HG03575 (cell line): ENCODE data around the gene PAX7.

Experiments used
- ATAC-seq: cut with Tn5 transposase; IDR thresholded peaks from one replicate; pipeline ENCODE4 v1.9.1; 2021; ENCODE audit not compliant: unreplicated experiment, insufficient number of reproducible peaks, low FRiP score; ENCODE audit errors: extremely low read depth

Gene PAX7

GRCh38 chr1:18614069-18614735 is 16.4 kb upstream of the PAX7 start:
- ATAC-seq, result no peak

GRCh38 chr1:18618546-18619466 is 11.8 kb upstream of the PAX7 start:
- ATAC-seq, result no peak

- no peak for ATAC-seq
Observed at GRCh38 chr1:18619467-18619835, 11.2 kb upstream of the PAX7 start.

GRCh38 chr1:18628511-18628910 is 2.1 kb upstream of the PAX7 start:
- ATAC-seq, result no peak

- no peak for ATAC-seq
Observed at GRCh38 chr1:18629659-18630510, 761 bp upstream of the PAX7 start.

DNA sequence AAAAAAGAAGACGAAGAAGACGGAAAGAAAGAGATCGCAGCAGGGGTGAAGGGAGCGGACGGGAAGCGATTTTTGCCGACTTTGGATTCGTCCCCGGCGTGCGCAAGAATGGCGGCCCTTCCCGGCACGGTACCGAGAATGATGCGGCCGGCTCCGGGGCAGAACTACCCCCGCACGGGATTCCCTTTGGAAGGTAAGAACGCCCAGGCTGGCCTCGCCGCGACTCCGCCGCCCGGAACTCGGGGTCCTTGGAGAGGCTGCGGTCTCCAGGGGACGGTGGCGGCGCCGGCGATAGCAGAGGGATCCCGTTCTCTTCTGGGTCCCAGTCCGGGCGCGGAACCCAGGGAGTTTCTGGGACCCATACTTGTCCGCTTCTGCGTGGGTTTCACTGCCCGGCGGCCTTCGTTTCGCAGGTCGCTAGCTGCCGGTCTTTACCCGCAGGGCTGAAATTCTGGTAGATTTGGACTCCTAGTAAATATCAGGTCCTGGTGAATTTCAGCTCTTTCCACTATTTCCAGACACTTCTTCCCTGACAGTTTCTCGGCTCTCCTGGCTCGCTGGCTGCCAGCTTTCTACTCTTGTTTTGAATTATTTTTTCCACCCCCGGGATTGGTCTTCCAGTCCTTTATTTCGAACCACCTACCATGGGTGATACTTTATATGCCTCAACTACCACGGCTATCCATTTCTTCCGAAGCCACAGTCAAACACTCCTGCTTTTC is 1.0 kb downstream of the PAX7 start:
- no peak for ATAC-seq

DNA sequence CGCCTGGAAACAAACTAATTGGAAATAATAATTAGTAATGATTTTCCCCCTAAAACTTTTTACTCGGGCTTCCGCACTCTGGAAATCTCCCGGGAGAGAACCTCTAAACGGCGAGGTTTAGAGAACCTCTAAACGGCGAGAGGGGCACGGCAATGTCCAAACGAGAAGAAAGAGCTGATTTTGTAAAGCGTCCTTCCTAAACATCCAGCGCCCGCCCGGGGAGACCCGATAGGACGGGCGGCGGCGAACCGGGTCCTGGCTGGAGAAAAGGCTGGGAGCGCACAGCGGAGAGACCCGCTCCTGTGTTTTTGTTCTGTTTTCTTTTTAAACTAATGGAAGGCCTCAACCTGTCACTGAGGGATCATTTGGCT is 1.6 kb downstream of the PAX7 start:
- ATAC-seq, result no peak

DNA sequence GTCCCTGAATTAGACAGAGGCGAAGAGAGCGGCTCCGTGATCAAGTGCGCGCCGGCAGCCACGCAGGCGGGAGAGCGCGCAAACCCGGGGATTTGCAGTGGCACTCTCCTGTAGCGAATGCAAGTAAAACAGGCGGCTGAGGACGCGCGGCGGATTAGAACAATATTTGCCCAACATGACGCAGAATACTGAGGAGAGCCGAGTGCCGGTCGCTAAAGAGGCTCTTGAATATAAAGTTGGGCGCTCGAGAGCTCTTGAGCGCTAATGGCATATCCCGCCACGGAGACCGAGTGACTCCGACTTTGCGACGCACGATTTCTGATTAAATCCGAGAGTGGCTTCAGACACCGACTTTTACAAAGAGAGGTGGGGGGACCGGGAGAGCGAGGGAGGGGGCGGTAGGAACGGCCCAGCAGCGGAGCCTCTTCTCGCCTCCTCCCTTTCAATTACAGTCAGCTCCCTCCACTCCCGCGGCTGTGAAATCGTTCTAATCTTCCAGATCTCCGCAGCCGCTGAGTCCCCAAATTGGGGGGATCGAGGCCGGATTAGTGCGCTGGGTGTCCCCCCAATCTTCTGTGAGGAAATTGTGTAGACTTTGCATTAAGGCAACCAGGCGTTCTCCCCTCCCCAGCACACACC is 2.3 kb downstream of the PAX7 start:
- ATAC-seq, result no peak

- ATAC-seq, result no peak
Observed at GRCh38 chr1:18633422-18634155, 2.9 kb downstream of the PAX7 start.

- ATAC-seq, result no peak
Observed at GRCh38 chr1:18634276-18634675, 3.6 kb downstream of the PAX7 start.

DNA sequence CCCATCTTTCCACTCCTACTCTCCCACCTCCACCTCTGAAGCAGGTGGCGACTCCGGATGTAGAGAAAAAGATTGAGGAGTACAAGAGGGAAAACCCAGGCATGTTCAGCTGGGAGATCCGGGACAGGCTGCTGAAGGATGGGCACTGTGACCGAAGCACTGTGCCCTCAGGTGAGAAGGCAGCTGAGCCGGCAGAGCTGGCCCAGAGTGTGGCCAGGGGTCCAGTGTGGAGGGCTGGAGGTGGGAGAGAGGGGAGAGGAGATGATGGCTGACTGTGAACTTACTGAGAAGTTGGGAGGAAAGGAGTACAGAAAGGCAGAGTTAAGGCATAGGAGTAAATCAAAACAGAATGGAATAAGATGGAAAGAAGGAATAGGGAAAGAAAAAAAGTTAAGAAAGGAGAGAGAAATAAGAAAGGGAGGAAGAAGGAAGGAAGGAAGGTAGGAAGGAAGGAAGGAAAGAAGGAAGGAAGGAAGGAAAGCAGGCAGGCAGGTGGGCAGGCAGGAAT is 4.5 kb downstream of the PAX7 start:
- ATAC-seq, result no peak

- no peak for ATAC-seq
Observed at GRCh38 chr1:18635891-18636595, 5.4 kb downstream of the PAX7 start.

- ATAC-seq, result no peak
Observed at GRCh38 chr1:18636596-18637508, 6.2 kb downstream of the PAX7 start.

DNA sequence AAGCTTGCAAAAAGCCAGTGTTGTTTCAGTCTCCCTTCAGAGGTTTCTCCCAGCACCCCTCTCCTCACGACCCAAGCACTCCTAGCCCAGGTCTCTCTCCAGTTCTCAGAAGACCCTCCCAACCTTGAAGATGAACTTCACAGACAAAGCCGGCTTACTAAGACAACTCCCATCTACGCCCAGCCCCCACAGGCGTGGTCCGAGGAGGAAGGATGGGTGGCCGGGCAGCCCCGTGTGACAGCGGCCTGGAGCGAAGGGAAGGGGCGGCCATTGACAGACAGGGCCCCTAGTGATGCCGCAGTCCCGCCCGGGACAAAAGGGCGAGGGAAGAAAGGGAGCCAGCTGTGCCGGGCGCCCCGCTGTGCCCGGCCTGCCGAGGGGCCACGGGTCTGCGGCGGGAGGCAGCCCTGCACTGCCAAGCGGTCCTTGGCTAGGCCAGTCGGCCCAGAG is 6.9 kb downstream of the PAX7 start:
- no peak for ATAC-seq

DNA sequence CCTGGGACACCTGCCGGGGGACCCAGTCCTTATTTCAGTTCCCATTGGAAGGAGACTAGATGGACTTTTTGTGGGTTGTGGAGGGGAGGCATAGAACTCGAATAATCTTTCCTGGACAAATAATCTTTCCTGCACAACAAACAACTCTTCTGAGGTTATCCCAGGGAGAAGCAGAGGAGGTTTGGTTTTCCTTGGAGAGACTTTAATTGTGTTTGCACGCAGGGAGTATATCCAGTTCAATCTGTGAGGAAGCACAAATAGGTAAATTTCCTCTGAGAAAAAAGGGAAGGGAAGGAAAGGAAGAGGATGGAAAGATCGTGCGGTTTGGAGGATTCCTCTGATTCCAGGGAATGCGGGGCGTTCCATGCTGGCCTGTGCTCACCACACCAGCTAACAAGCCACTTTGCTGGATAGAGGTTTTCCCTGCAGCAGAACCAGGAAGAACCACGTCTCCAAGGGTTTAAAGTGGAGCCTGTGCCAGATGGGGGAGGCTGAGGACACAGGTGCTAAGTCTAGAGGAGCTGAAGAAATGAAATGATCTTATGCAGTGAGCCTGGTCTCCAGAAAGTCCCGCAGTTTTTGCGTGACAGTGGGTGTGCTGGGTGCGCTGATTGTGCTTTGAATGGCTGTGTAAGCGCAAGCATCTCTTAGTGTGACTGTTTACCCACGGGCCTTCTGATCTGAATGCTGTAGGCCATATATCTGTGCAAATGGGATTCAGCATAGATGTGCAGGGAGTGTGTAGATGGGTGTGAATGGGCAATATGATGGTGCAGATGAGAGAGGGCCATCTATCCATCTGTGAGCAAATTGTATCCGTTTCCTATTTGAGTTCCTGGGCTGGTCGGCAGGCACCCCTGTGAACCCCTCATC is 7.6 kb downstream of the PAX7 start:
- ATAC-seq, result no peak
